K562 (cell line): Measurements from ENCODE around the gene PALLD. TPM values are rescaled to one million over a fixed set of nuclear protein-coding genes. Genes with fewer than 3 reads are reported as not detected.

Experiments
- ATAC-seq: fragments of 200-7000 bp; cut with Tn5 transposase; 3 replicates; pipeline ENCODE4 v1.9.1; 2020; ENCODE audit warnings: moderate library complexity
- BruUV-seq: library from RNA; stranded (reverse); fragments of 400-500 nt; replicated peaks from 2 replicates; lab custom pipeline; 2021; lab: Mats Ljungman, UMichigan
- CTCF ChIA-PET: fragments of 300-600 bp; formaldehyde crosslinking; extraction: SDS; loops from one replicate; lab custom pipeline; 2021; ENCODE audit warnings: low intra/inter-chr PET ratio; lab: Yijun Ruan, JAX
- POLR2A ChIA-PET: fragments of 300-600, 350-650 bp; sonication (Branson Sonifier 250); formaldehyde crosslinking; extraction: SDS; loops from one replicate; lab custom pipeline; 2021; ENCODE audit warnings: antibody characterized with exemption, inconsistent platforms; lab: Yijun Ruan, JAX
- DNase-seq, 4 experiments: peaks; one replicate each; pipeline versions ENCODE4 v3.0.0 to v3.0.0-alpha.2; 2011 to 2018; ENCODE audit warnings: low spot score in 3 of 4, mixed read lengths in 3 of 4; ENCODE audit errors: extremely low read depth in 1 of 4
- FAIRE-seq: peaks from 2 replicates; lab custom pipeline; 2011; peaks lifted over from hg19 to GRCh38; lab: Jason Lieb, UNC
- H2AFZ ChIP-seq: 2 replicates; pipeline ENCODE4 v1.6.0; 2011; ENCODE audit warnings: low read depth, low read length, control low read depth, inconsistent platforms
- H3K27ac ChIP-seq: fragments of 200-600 bp; 3 replicates; pipeline ENCODE4 v1.8.0; 2011; ENCODE audit warnings: low read depth, mild to moderate bottlenecking, control low read depth, inconsistent platforms, low read length, moderate library complexity, mixed read lengths; ENCODE audit errors: extremely low read depth
- H3K27me3 ChIP-seq, 2 experiments: fragments of 300-600 bp in 1 of 2; 2 replicates in 1 of 2; 3 replicates in 1 of 2; pipeline versions ENCODE4 v1.6.0 to v1.8.0; 2011; ENCODE audit warnings: inconsistent platforms in 2 of 2, low read length in 2 of 2, mild to moderate bottlenecking in 1 of 2, mixed read lengths in 1 of 2, moderate library complexity in 1 of 2; ENCODE audit not compliant: control insufficient read depth in 2 of 2, insufficient read depth in 2 of 2
- H3K36me3 ChIP-seq: fragments of 300-600 bp; 3 replicates; pipeline ENCODE4 v1.8.0; 2011; ENCODE audit warnings: mild to moderate bottlenecking, low read length, inconsistent platforms; ENCODE audit not compliant: control insufficient read depth, insufficient read depth
- H3K4me1 ChIP-seq, 2 experiments: fragments of 200-600 bp in 1 of 2; replicated peaks in 1 of 2; 2 replicates in 1 of 2; 3 replicates in 1 of 2; pipeline versions ENCODE4 v1.5.1 to v1.8.0; 2011; ENCODE audit warnings: inconsistent platforms in 2 of 2, low read length in 2 of 2, mild to moderate bottlenecking in 1 of 2, mixed read lengths in 1 of 2, moderate library complexity in 1 of 2; ENCODE audit not compliant: control insufficient read depth in 2 of 2, insufficient read depth in 2 of 2
- H3K4me2 ChIP-seq: 2 replicates; pipeline ENCODE4 v1.6.1; 2011; ENCODE audit warnings: low read length, control low read depth, inconsistent platforms, mixed read lengths; ENCODE audit not compliant: insufficient read depth
- H3K4me3 ChIP-seq: fragments of 200-600 bp; sonication (generic), shearing (Covaris generic); 2 replicates; pipeline ENCODE4 v1.5.1; 2016; ENCODE audit warnings: control low read depth, inconsistent platforms
- H3K79me2 ChIP-seq: fragments of 200-600 bp; 3 replicates; pipeline ENCODE4 v1.8.0; 2011; ENCODE audit warnings: low read length, inconsistent platforms; ENCODE audit not compliant: control insufficient read depth, insufficient read depth
- H3K9ac ChIP-seq, 2 experiments: 2 replicates each; pipeline versions ENCODE4 v1.6.0 to v1.6.1; 2011; ENCODE audit warnings: low read depth in 2 of 2, low read length in 2 of 2, control low read depth in 1 of 2, inconsistent platforms in 1 of 2, mild to moderate bottlenecking in 1 of 2, mixed read lengths in 1 of 2; ENCODE audit not compliant: insufficient read depth in 1 of 2
- H3K9me1 ChIP-seq: one replicate; pipeline ENCODE4 v1.6.0; 2011; ENCODE audit warnings: inconsistent platforms, mild to moderate bottlenecking, low read length, moderate library complexity; ENCODE audit not compliant: control insufficient read depth, insufficient read depth
- H3K9me3 ChIP-seq: replicated peaks from 2 replicates; pipeline ENCODE4 v1.5.1; 2011; ENCODE audit warnings: low read depth, low read length, inconsistent platforms; ENCODE audit not compliant: control insufficient read depth, insufficient read depth
- H4K20me1 ChIP-seq: replicated peaks from 2 replicates; pipeline ENCODE4 v1.6.1; 2011; ENCODE audit warnings: low read length, inconsistent platforms, mixed read lengths; ENCODE audit not compliant: control insufficient read depth, insufficient read depth
- C11orf30 ChIP-seq: fragments of 450-650 bp; IDR thresholded peaks from 2 replicates; pipeline ENCODE4 v1.6.1; 2016; ENCODE audit warnings: low read depth, mild to moderate bottlenecking
- CHCHD3 ChIP-seq: fragments of 250-450 bp; sonication (Bioruptor Pico); IDR thresholded peaks from 2 replicates; pipeline ENCODE4 v2.1.2; 2022; ENCODE audit warnings: mild to moderate bottlenecking
- GABPA ChIP-seq: fragments of 200-800 bp; sonication (Bioruptor generic); conservative IDR thresholded peaks from 2 replicates; pipeline ENCODE4 v1.6.1; 2016; ENCODE audit warnings: low read depth, missing genetic modification characterization, missing compliant biosample characterization
- HLTF ChIP-seq: fragments of 450-650 bp; IDR thresholded peaks from 2 replicates; pipeline ENCODE4 v1.6.1; 2016
- L3MBTL2 ChIP-seq: fragments of 450-650 bp; IDR thresholded peaks from 2 replicates; pipeline ENCODE4 v1.6.1; 2016; ENCODE audit warnings: mild to moderate bottlenecking, moderate library complexity
- NR2C1 ChIP-seq, 2 experiments: fragments of 450-650 bp; IDR thresholded peaks; 2 replicates each; pipeline ENCODE4 v1.6.1; 2017; ENCODE audit warnings: mild to moderate bottlenecking in 2 of 2, antibody characterized with exemption in 1 of 2, inconsistent platforms in 1 of 2, missing compliant biosample characterization in 1 of 2, missing genetic modification characterization in 1 of 2
- SMAD3 ChIP-seq: fragments of 450-650 bp; formaldehyde crosslinking; conservative IDR thresholded peaks from 2 replicates; pipeline ENCODE4 v1.4.0; 2020; ENCODE audit warnings: mild to moderate bottlenecking
- ZBTB2 ChIP-seq: fragments of 450-650 bp; IDR thresholded peaks from 2 replicates; pipeline ENCODE4 v1.6.1; 2016; ENCODE audit warnings: antibody characterized with exemption
- ZBTB40 ChIP-seq, 2 experiments: fragments of 450-650 bp in 1 of 2; sonication (generic) in 1 of 2; formaldehyde crosslinking in 1 of 2; IDR thresholded peaks; 2 replicates each; pipeline versions ENCODE4 v1.7.1 to v1.9.0; 2016 to 2022; ENCODE audit warnings: inconsistent platforms in 1 of 2, mild to moderate bottlenecking in 1 of 2, missing genetic modification reagents in 1 of 2
- ZFP30 ChIP-seq: fragments of 250-450 bp; sonication (Bioruptor Pico); IDR thresholded peaks from 2 replicates; pipeline ENCODE4 v1.8.0; 2022; ENCODE audit warnings: moderate library complexity, mild to moderate bottlenecking, inconsistent platforms, borderline replicate concordance
- ZNF778 ChIP-seq: fragments of 450-650 bp; formaldehyde crosslinking; IDR thresholded peaks from 2 replicates; pipeline ENCODE4 v1.4.0; 2020; ENCODE audit warnings: mild to moderate bottlenecking, moderate library complexity
- in situ Hi-C: fragments of 300-500 bp; cut with MboI; formaldehyde crosslinking; loops from 4 replicates; pipeline ENCODE4 v1.15.0; 2018; ENCODE audit warnings: inconsistent platforms, mixed read lengths
- intact Hi-C: fragments of 100-400 bp; cut with micrococcal nuclease; formaldehyde crosslinking; loops from 2 replicates; pipeline ENCODE4 v1.14.2; 2022
- polyA plus RNA-seq, 8 experiments: library from polyadenylated mRNA; depleted of rRNA in 4 of 8; stranded (reverse) in 5 of 8; unstranded in 3 of 8; fragments of >200 nt; fragmentation: Nextera tagmentation in 2 of 8; fragmentation: Illumina TruSeq in 1 of 8; extraction: Ambion mirVana in 2 of 8; extraction: Trizol in 1 of 8; gene quantifications; 2 replicates each; pipeline versions ENCODE4 v1.2.1 to v1.2.3, GENCODE V29; 2011 to 2014; ENCODE audit warnings: inconsistent platforms in 1 of 8, missing spikeins in 1 of 8
- total RNA-seq, 7 experiments: library from RNA; depleted of rRNA in 6 of 7; stranded (reverse); fragments of >200 nt in 6 of 7; fragmentation: Illumina TruSeq in 2 of 7; extraction: Trizol in 2 of 7; gene quantifications; 2 replicates each; pipeline versions ENCODE4 v1.2.1 to v1.2.3, GENCODE V29; 2011 to 2021; ENCODE audit warnings: low replicate concordance in 1 of 7

PALLD gene
- total and polyA plus RNA-seq, 9 of the 15 experiments (the other 6 are each of a cell fraction or from before 2014, with no cell fraction given) = 0.01 to 0.35 (median 0.06) TPM; not detected in 3

DNA sequence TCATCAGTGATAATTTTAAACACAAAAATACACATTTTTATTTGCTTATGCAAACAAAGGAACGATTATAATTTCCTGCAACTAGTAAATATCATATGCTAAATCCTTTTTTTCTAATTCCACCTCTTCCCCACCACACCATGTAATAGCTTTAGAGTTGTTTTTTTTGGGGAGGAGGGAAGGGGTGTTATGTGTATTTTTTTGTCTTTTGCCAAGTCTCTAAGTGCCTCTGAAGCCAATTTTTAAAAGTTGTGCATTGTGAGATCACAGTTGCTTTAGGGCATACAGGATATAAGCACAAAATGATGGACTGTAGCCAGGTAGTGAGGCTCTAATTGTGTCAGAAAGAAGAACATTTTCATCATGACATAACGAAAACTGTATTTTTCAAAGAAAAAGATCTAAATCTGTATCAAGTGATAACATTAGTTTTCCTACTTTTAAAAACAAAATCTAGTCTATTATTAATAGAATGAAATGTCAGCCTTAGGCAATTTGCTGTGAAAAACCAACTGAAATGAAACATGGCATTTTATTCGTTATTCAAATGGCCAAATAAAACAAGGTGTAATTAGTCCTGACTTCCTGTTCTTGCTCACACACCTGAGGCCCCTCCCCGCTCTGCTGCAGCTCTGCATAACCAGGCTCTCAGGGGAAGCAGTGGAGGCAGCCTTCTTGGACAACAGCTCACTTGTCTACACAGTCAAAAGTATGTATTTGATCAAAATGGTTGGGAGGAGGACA lies 157.4 kb downstream of the PALLD start (continued):
- no peak for TF ChIP-seq ZBTB2
- no peak for TF ChIP-seq GABPA
- TF ChIP-seq C11orf30 = no peak
- TF ChIP-seq CHCHD3 (CRISPR knock-in tag) = no peak

DNA sequence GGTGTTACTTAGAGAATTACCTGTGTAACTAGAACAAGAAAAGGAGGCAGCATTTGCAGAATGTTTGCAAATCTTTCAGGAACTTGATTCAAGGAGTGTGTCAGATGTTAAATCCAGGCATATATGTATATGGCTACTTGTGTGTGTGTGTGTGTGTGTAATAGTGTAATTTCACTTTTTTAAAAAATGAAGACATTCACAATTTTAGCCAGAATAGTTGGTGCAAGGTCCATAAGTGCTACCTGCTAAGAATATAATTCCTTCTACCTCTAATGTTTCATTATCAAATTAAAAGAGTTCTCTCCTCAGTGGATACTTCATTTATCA lies 158.0 kb downstream of the PALLD start:
- H3K27ac ChIP-seq = no peak overlapping the region
- no TSS peak for BruUV-seq
- POLR2A ChIA-PET = no interaction called here
- no peak for ATAC-seq
- no peaks in the 10 kb centered on the region for H3K9me1 ChIP-seq
- FAIRE-seq = no peak
- H3K4me2 ChIP-seq = no peak overlapping the region
- no peaks in the 10 kb centered on the region for H3K4me1 ChIP-seq
- no peaks in the 10 kb centered on the region for H3K79me2 ChIP-seq
- no peak overlapping the region for H3K9ac ChIP-seq
- no peak for DNase-seq
- intact Hi-C loops = no loop called here
- H4K20me1 ChIP-seq = no peaks in the 10 kb centered on the region
- H3K27me3 ChIP-seq = no peaks in the 10 kb centered on the region
- no peaks in the 10 kb centered on the region for H3K9me3 ChIP-seq
- in situ Hi-C loops = no loop called here
- H3K36me3 ChIP-seq = no peaks in the 10 kb centered on the region
- CTCF ChIA-PET = no interaction called here
- H2AFZ ChIP-seq = no peak overlapping the region
- no peak overlapping the region for H3K4me3 ChIP-seq
- TF ChIP-seq ZNF778 (CRISPR knock-in tag) = no peak
- TF ChIP-seq ZBTB40 (IDR thresholded peaks at IDR 0.05) = no peak
- no peak for TF ChIP-seq ZBTB40 (CRISPR knock-in tag; IDR thresholded peaks at IDR 0.05)
- TF ChIP-seq ZFP30 (CRISPR knock-in tag) = no peak
- no peak for TF ChIP-seq HLTF
- TF ChIP-seq SMAD3 (CRISPR knock-in tag) = no peak
- TF ChIP-seq NR2C1 (IDR thresholded peaks at IDR 0.05) = no peak
- TF ChIP-seq NR2C1 (tag; IDR thresholded peaks at IDR 0.05) = no peak
- no peak for TF ChIP-seq L3MBTL2
